Tibial artery (tissue), 4 donors: ENCODE measurements around the gene RANBP3.

ENCODE experiments used
- DNase-seq, 2 donors: peaks; one replicate each; pipeline ENCODE4 v3.0.0-alpha.2; 2019
- H3K27ac ChIP-seq, 2 donors: fragments of 200-600 bp; sonication (generic) in 1 of 2; 1 replicate in 1 of 2; 2 replicates in 1 of 2; pipeline ENCODE4 v1.5.1; 2018 to 2019; ENCODE audit warnings: mild to moderate bottlenecking in 1 of 2
- H3K27me3 ChIP-seq, 2 donors: fragments of 200-600 bp; sonication (generic) in 1 of 2; one replicate each; pipeline versions ENCODE4 v1.5.1 to v1.6.0; 2016 to 2019
- H3K36me3 ChIP-seq, 3 donors: fragments of 200-600 bp; sonication (generic) in 2 of 3; one replicate each; pipeline ENCODE4 v1.5.1; 2016 to 2019; ENCODE audit warnings: mild to moderate bottlenecking in 2 of 3
- H3K4me1 ChIP-seq, 4 donors: fragments of 200-600 bp; sonication (generic) in 2 of 4; 1 replicate in 3 of 4; 2 replicates in 1 of 4; pipeline ENCODE4 v1.5.1; 2016 to 2019
- H3K4me3 ChIP-seq, 2 donors: fragments of 200-600 bp; sonication (generic) in 1 of 2; 1 replicate in 1 of 2; 2 replicates in 1 of 2; pipeline ENCODE4 v1.5.1; 2018 to 2019; ENCODE audit warnings: mild to moderate bottlenecking in 2 of 2
- H3K9me3 ChIP-seq, 3 donors: fragments of 200-600 bp; sonication (generic) in 1 of 3; one replicate each; pipeline ENCODE4 v1.5.1; 2016 to 2019
- intact Hi-C: fragments of 100-400 bp; cut with DNase I; formaldehyde crosslinking; loops from one replicate; pipeline ENCODE4 v1.15.0; 2023; ENCODE audit warnings: low total_unique reads
- TF ChIP-seq, protein P1 (sequence below), 2 experiments: fragments of 200-600 bp in 1 of 2; fragments of 450-650 bp in 1 of 2; IDR thresholded peaks; one replicate each; pipeline ENCODE4 v1.5.1; 2017 to 2019; ENCODE audit warnings: antibody characterized with exemption in 2 of 2, mild to moderate bottlenecking in 1 of 2, moderate library complexity in 1 of 2

RANBP3 gene

DNA sequence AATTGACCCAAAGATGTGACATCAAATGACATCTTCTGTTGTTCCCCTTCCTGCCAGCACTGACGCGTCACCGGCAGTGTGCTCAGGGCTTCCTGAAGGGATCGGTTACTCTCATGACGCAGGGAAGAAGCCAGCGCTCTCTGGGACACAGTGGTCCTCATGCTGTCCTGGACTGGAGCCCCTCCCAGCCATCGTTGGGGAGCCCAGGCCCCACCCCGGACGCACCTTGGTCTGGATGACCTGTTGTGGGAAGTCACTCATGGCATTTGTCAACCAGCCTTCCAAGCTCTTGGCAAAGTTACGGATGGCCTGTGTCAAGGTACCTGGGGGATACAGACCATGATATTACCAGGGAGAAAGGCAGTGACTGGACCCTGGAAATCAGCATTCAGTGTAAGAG lies 26.0 kb upstream of the RANBP3 start:
- Histone ChIP-seq H3K4me1 (no peaks in the 10 kb centered on the region), H3K4me3 (no peak overlapping the region), H3K27ac (no peak overlapping the region), H3K36me3 (peaks cover 52 to 90% (median 80%) of the 10 kb centered on the region in 3 donors), H3K9me3 (no peaks in the 10 kb centered on the region), H3K27me3 (no peaks in the 10 kb centered on the region)
- no peak for DNase-seq
- TF ChIP-seq, protein P1, sequence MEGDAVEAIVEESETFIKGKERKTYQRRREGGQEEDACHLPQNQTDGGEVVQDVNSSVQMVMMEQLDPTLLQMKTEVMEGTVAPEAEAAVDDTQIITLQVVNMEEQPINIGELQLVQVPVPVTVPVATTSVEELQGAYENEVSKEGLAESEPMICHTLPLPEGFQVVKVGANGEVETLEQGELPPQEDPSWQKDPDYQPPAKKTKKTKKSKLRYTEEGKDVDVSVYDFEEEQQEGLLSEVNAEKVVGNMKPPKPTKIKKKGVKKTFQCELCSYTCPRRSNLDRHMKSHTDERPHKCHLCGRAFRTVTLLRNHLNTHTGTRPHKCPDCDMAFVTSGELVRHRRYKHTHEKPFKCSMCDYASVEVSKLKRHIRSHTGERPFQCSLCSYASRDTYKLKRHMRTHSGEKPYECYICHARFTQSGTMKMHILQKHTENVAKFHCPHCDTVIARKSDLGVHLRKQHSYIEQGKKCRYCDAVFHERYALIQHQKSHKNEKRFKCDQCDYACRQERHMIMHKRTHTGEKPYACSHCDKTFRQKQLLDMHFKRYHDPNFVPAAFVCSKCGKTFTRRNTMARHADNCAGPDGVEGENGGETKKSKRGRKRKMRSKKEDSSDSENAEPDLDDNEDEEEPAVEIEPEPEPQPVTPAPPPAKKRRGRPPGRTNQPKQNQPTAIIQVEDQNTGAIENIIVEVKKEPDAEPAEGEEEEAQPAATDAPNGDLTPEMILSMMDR (IDR thresholded peaks at IDR 0.05), result no peak
- intact Hi-C loops, result no loop called here

GRCh38 chr19:6002591-6002990 lies 24.7 kb upstream of the RANBP3 start:
- Histone ChIP-seq H3K27ac (no peak overlapping the region), H3K27me3 (no peaks in the 10 kb centered on the region), H3K9me3 (no peaks in the 10 kb centered on the region), H3K4me3 (no peak overlapping the region), H3K36me3 (peaks cover 47 to 93% (median 81%) of the 10 kb centered on the region in 3 donors), H3K4me1 (no peaks in the 10 kb centered on the region)
- TF ChIP-seq, protein P1 (IDR thresholded peaks at IDR 0.05), result no peak
- no peak for DNase-seq
- intact Hi-C loops, result no loop called here

- DNase-seq, result no peak
- Histone ChIP-seq H3K9me3 (no peaks in the 10 kb centered on the region), H3K4me3 (no peak overlapping the region), H3K4me1 (no peaks in the 10 kb centered on the region), H3K36me3 (peaks cover 39 to 95% (median 82%) of the 10 kb centered on the region in 3 donors), H3K27ac (no peak overlapping the region), H3K27me3 (no peaks in the 10 kb centered on the region)
- intact Hi-C loops, result no loop called here
- TF ChIP-seq, protein P1 (IDR thresholded peaks at IDR 0.05), result no peak
Measured at GRCh38 chr19:6000228-6000847, 22.4 kb upstream of the RANBP3 start.

- TF ChIP-seq, protein P1 (IDR thresholded peaks at IDR 0.05), result no peak
- no peak for DNase-seq
- Histone ChIP-seq H3K4me3 (no peak overlapping the region), H3K27ac (no peak overlapping the region), H3K9me3 (no peaks in the 10 kb centered on the region), H3K4me1 (no peaks in the 10 kb centered on the region), H3K36me3 (peaks cover 39 to 94% (median 82%) of the 10 kb centered on the region in 3 donors), H3K27me3 (no peaks in the 10 kb centered on the region)
- intact Hi-C loops, result no loop called here
Measured at GRCh38 chr19:5999693-6000092, 21.8 kb upstream of the RANBP3 start.

DNA sequence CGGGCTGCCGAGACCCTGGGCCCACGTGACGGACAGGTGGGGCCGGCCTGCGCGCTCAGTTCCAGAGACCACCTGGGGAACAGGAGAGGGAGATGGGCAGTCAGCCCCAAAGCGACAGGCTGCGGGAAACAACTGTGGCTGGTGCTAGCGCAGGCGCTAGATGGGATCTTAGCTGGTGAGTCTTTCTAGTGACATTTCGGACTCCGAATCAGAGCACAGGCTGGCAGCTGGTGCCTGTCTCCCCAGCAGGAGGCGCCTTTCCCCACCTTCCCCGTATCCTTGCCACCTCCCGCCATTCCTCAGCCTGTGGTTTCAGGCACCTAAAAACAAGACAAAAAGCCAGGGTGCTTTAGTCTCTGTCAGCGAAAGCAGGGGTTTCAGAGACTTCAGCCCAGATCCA lies 19.4 kb upstream of the RANBP3 start:
- DNase-seq, result no peak
- H3K4me3 ChIP-seq, result no peak overlapping the region
- no peak overlapping the region for H3K27ac ChIP-seq
- H3K9me3 ChIP-seq, result no peaks in the 10 kb centered on the region
- TF ChIP-seq, protein P1 (IDR thresholded peaks at IDR 0.05), result no peak
- H3K36me3 ChIP-seq, result peaks cover 27 to 94% (median 82%) of the 10 kb centered on the region in 3 donors
- H3K4me1 ChIP-seq, result no peaks in the 10 kb centered on the region
- intact Hi-C loops, result no loop called here
- no peaks in the 10 kb centered on the region for H3K27me3 ChIP-seq
